Heart right ventricle (tissue), 16 donors: ENCODE results near the gene PSMD3. TPM values are rescaled to one million over a fixed set of nuclear protein-coding genes. Genes with fewer than 3 reads are reported as not detected.

Source experiments
- ATAC-seq, 8 donors: fragments of 200-7000 bp; cut with Tn5 transposase; one replicate each; pipeline ENCODE4 v1.9.1; 2020; ENCODE audit warnings: mild to moderate bottlenecking in 8 of 8, moderate library complexity in 8 of 8, moderate number of reproducible peaks in 1 of 8
- DNase-seq, 2 donors: peaks; one replicate each; pipeline ENCODE4 v3.0.0-alpha.2; 2020
- H3K27ac ChIP-seq, 10 donors: fragments of 200-600 bp; sonication (generic) in 2 of 10; one replicate each; pipeline versions ENCODE4 v1.5.0 to v1.8.0; 2020 to 2022; ENCODE audit warnings: mild to moderate bottlenecking in 3 of 10
- H3K27me3 ChIP-seq, 7 donors: fragments of 200-600 bp; one replicate each; pipeline ENCODE4 v1.8.0; 2021 to 2022; ENCODE audit warnings: mild to moderate bottlenecking in 2 of 7
- H3K36me3 ChIP-seq, 9 donors: fragments of 200-600 bp; sonication (generic) in 1 of 9; one replicate each; pipeline versions ENCODE4 v1.5.0 to v1.8.0; 2020 to 2022; ENCODE audit warnings: mild to moderate bottlenecking in 2 of 9
- H3K4me1 ChIP-seq, 9 donors: fragments of 200-600 bp; sonication (generic) in 1 of 9; one replicate each; pipeline versions ENCODE4 v1.5.0 to v1.8.0; 2020 to 2022; ENCODE audit warnings: mild to moderate bottlenecking in 4 of 9
- H3K4me3 ChIP-seq, 10 donors: fragments of 200-600 bp; sonication (generic) in 2 of 10; one replicate each; pipeline versions ENCODE4 v1.5.0 to v1.8.0; 2020 to 2022; ENCODE audit warnings: mild to moderate bottlenecking in 7 of 10, moderate library complexity in 2 of 10
- H3K9me3 ChIP-seq, 11 donors: fragments of 200-600 bp in 10 of 11; sonication (generic) in 2 of 11; one replicate each; pipeline versions ENCODE4 v1.5.0 to v1.8.0; 2013 to 2022; ENCODE audit warnings: mild to moderate bottlenecking in 2 of 11, control low read depth in 1 of 11, moderate library complexity in 1 of 11
- WGBS, 2 donors: extraction: QIAGEN DNeasy Blood & Tissue Kit; methylation state at CpG; one replicate each; pipeline ENCODE4 v1.1.7; 2013; ENCODE audit warnings: inconsistent platforms in 1 of 2; 5-methylcytosine and 5-hydroxymethylcytosine counted together
- intact Hi-C, 10 donors: fragments of 100-400 bp; cut with DNase I; formaldehyde crosslinking; loops; one replicate each; pipeline versions ENCODE4 v1.11.1 to v1.14.2; 2022
- polyA plus RNA-seq, 2 donors: library from polyadenylated mRNA; stranded (reverse); fragments of 200-250 nt; gene quantifications; one replicate each; pipeline ENCODE4 v1.2.3, GENCODE V29; 2013
- total RNA-seq, 10 donors: library from RNA; stranded (reverse); fragmentation: NEBNext Ultra II Directional in 3 of 10; extraction: Animal tissue kit (Norgen Biotek cat#: 25700) in 3 of 10; gene quantifications; one replicate each; pipeline versions ENCODE4 v1.2.1 to v1.2.4, GENCODE V29; 2021 to 2023
- TF ChIP-seq, protein P1 (sequence below), 9 donors: fragments of 200-600 bp; sonication (generic) in 2 of 9; IDR thresholded peaks; one replicate each; pipeline versions ENCODE4 v1.5.0 to v1.8.0; 2021 to 2022; ENCODE audit warnings: antibody characterized with exemption in 9 of 9, mild to moderate bottlenecking in 5 of 9, moderate library complexity in 1 of 9
- donor health status: Arrhythmogenic right ventricular cardiomyopathy.
- donor health status: ischemic (EF 13 %, LVEDD 7.1; RV severe dilation, severe dysfunction).
- donor health status: healthy with polysubstance abuse.
- donor health status: DM: no; HTN: yes; CAD: no.
- donor health status: DM: no; HTN: no; CAD: no.
- donor health status: ischemic (EF 25% LVEDD 6.9; RV normal size, moderate dysfunction).
- donor health status: ischemic (EF 25% LVEDD 5.7; RV mildly dilated, moderate dysfunction).
- donor health status: healthy.
- donor health status: DM: yes; HTN: yes; CAD: no.
- donor health status: Ischemic cardiomyopathy.
- donor health status: ischemic (EF 35%, LVEDD 5.7; RV mildly dilated, moderate dysfunction).
- donor health status: nonischemic (EF 11% LVEDD 7.7; RV severe dilation, severe dysfunction).
- donor health status: DM: yes; HTN: yes; CAD: no.
- donor health status: PGD.
- donor health status: ischemic (EF 29% LVEDD 5.4; RV normal size, mild dysfunction).
- donor health status: nonischemic (EF 23%, LVEDD 6.1; RV moderate dilation, normal function).

The PSMD3 gene
- total and polyA plus RNA-seq, 12 donors: 46.7 to 113 (median 81.8) TPM

DNA sequence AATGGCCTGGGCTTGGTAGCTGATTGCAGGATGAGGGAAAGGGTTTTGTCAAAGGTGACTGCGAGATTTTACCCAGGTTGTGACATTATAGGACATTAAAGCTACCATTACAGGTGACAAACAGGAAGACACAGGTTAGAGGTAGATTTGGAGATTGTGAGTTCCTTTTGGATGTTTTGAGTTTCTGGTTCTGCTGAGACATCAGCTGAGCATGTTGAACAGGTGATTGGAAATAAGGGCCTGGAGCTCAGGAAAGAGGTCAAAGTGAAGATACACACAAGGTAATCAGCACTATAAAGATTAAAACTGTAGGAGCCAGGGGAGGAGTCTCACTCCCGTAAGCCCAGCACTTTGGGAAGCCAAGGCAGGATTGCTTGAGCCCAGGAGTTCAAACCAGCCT lies 11.8 kb upstream of the PSMD3 start:
- Histone ChIP-seq H3K36me3 (no peaks in the 10 kb centered on the region), H3K27ac (peak overlapping the region in 1 of 10 donors; percentile 79), H3K9me3 (no peaks in the 10 kb centered on the region), H3K27me3 (peaks cover 0 to 42% (median 3%) of the 10 kb centered on the region in 7 donors), H3K4me3 (no peak overlapping the region), H3K4me1 (peaks cover 0 to 51% (median 0%) of the 10 kb centered on the region in 9 donors)
- TF ChIP-seq, protein P1, sequence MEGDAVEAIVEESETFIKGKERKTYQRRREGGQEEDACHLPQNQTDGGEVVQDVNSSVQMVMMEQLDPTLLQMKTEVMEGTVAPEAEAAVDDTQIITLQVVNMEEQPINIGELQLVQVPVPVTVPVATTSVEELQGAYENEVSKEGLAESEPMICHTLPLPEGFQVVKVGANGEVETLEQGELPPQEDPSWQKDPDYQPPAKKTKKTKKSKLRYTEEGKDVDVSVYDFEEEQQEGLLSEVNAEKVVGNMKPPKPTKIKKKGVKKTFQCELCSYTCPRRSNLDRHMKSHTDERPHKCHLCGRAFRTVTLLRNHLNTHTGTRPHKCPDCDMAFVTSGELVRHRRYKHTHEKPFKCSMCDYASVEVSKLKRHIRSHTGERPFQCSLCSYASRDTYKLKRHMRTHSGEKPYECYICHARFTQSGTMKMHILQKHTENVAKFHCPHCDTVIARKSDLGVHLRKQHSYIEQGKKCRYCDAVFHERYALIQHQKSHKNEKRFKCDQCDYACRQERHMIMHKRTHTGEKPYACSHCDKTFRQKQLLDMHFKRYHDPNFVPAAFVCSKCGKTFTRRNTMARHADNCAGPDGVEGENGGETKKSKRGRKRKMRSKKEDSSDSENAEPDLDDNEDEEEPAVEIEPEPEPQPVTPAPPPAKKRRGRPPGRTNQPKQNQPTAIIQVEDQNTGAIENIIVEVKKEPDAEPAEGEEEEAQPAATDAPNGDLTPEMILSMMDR (IDR thresholded peaks at IDR 0.05): no peak
- DNase-seq: no peak
- ATAC-seq: no peak
- intact Hi-C loops: no loop called here
- WGBS, 2 donors: 80 to 82% methylated on average over 2 of the region's 2 CpGs

DNA sequence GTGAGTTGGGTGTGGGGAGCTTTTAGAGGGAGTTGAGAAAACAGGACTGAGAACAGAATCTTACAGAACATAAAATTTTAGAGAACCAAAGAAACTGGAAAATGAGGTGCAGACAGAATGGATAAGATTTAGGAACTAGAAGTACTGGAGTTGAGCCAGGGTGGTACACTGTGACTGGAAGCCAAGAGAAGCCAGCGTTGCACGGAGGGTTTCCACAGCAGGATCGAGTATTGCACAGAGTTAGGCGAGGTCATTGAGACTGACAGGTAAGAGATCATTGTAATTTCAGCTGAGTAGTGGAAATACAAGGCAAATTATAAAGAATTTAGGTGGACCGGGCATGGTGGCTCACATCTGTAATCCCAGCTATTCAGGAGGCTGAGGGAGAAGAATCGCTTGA lies 11.2 kb upstream of the PSMD3 start:
- TF ChIP-seq, protein P1 (IDR thresholded peaks at IDR 0.05): no peak
- ATAC-seq (no peak), DNase-seq (no peak)
- H3K4me1 ChIP-seq: peaks cover 0 to 57% (median 0%) of the 10 kb centered on the region in 9 donors
- WGBS, 2 donors: 62 to 80% methylated on average over 6 of the region's 6 CpGs
- H3K4me3 ChIP-seq: no peak overlapping the region
- no peaks in the 10 kb centered on the region for H3K36me3 ChIP-seq
- intact Hi-C loops: no loop called here
- no peaks in the 10 kb centered on the region for H3K9me3 ChIP-seq
- H3K27ac ChIP-seq: peak overlapping the region in 1 of 10 donors; percentile 79
- H3K27me3 ChIP-seq: peaks cover 0 to 40% (median under 1%) of the 10 kb centered on the region in 7 donors

DNA sequence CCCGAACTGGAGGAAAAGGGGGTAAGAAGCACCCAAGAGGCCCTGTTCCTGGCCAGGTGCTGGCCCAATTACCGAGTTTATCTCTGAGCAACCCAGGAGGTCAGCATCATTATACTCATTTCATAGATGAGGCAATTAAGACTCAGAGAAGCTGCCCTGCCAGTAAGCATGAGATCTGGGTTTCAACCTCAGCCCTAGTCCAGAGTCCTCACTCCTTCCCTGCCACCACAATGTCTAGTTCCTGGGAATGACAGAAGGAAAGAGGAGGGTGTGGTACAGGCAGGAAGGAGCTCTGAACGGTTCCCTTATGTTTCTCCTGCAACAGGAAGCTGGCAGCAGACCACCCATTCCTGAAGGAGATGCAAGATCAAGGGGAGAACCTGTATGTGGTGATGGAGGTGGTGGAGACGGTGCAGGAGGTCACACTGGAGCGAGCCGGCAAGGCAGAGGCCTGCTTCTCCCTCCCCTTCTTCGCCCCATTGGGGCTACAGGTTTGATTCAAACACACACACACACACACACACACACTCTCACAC lies 10.4 kb upstream of the PSMD3 start:
- TF ChIP-seq, protein P1 (IDR thresholded peaks at IDR 0.05): no peak
- no peak overlapping the region for H3K27ac ChIP-seq
- peaks cover 0 to 41% (median 0%) of the 10 kb centered on the region in 7 donors for H3K27me3 ChIP-seq
- no peak overlapping the region for H3K4me3 ChIP-seq
- H3K36me3 ChIP-seq: no peaks in the 10 kb centered on the region
- WGBS, 2 donors: 58 to 61% methylated on average over 7 of the region's 7 CpGs
- peaks cover 0 to 58% (median 0%) of the 10 kb centered on the region in 9 donors for H3K4me1 ChIP-seq
- DNase-seq (no peak), ATAC-seq (no peak)
- intact Hi-C loops: loop anchor here in 2 of 10 donors (10.0 kb wide), 2 partner anchors 85 to 105 kb away; partner anchors contain the start of genes IKZF3 (in 1 of the 2) and ZPBP2 (in 1 of the 2)
- H3K9me3 ChIP-seq: no peaks in the 10 kb centered on the region

DNA sequence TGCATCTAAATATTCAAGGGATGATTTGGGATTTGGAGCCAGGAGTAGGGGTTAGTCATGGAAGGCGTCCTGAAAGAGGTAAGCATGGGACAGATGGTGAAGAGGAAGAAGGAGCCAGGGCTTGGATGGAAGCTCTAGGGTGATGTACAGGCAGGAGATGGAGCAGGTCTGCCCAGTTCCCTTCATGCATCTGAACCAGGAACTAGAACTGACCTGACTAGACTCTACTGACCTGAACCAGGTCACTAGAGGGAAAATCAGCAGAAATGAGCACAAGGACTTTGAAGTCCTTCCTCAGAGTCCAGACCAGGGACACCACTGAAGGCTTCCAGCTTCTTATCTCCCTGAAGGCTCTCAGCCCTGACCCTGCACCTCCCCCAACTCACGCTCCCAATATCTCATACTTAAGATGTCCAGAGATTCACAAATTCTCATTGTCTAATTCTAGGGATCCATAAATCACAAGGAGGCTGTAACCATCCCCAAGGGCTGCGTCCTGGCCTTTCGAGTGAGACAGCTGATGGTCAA lies 9.5 kb upstream of the PSMD3 start:
- no peak overlapping the region for H3K4me3 ChIP-seq
- H3K36me3 ChIP-seq: no peaks in the 10 kb centered on the region
- ATAC-seq (no peak), DNase-seq (no peak)
- peaks cover 0 to 58% (median 0%) of the 10 kb centered on the region in 9 donors for H3K4me1 ChIP-seq
- H3K9me3 ChIP-seq: no peaks in the 10 kb centered on the region
- intact Hi-C loops: loop anchor here in 2 of 10 donors (10.0 kb wide), 2 partner anchors 86 to 106 kb away; partner anchors contain the start of genes IKZF3 (in 1 of the 2) and ZPBP2 (in 1 of the 2)
- WGBS, 2 donors: 86 to 90% methylated on average over 4 of the region's 4 CpGs
- TF ChIP-seq, protein P1 (IDR thresholded peaks at IDR 0.05): no peak
- peaks cover 0 to 37% (median 0%) of the 10 kb centered on the region in 7 donors for H3K27me3 ChIP-seq
- H3K27ac ChIP-seq: no peak overlapping the region
